K562 (cell line): ENCODE data around the gene ARHGAP4. TPM values are rescaled to one million over a fixed set of nuclear protein-coding genes. Genes with fewer than 3 reads are reported as not detected.
A peak's percentile ranks its signal among the peaks of the same experiment; 100 is the strongest.

Source experiments
- CREM ChIP-seq: IDR thresholded peaks from 2 replicates; pipeline ENCODE4 v1.6.1; 2014; ENCODE audit warnings: antibody characterized with exemption, low read depth
- GABPB1 ChIP-seq: sonication (generic); formaldehyde crosslinking; IDR thresholded peaks from 2 replicates; pipeline ENCODE4 v1.8.0; 2022; ENCODE audit warnings: mild to moderate bottlenecking, missing genetic modification reagents
- GATAD2A ChIP-seq: fragments of 450-650 bp; IDR thresholded peaks from 2 replicates; pipeline ENCODE4 v1.6.1; 2017
- LEF1 ChIP-seq: fragments of 450-650 bp; IDR thresholded peaks from 2 replicates; pipeline ENCODE4 v1.6.1; 2016; ENCODE audit warnings: mild to moderate bottlenecking
- RAD51 ChIP-seq: fragments of 450-650 bp; IDR thresholded peaks from 2 replicates; pipeline ENCODE4 v1.7.1; 2016; ENCODE audit warnings: low read depth, mild to moderate bottlenecking, borderline replicate concordance
- RBM22 ChIP-seq: fragments of 200-400 bp; formaldehyde crosslinking; IDR thresholded peaks from 2 replicates; pipeline ENCODE4 v1.6.1; 2018; ENCODE audit warnings: low read length, low read depth; ENCODE audit not compliant: poor library complexity, severe bottlenecking
- SNIP1 ChIP-seq: fragments of 450-650 bp; IDR thresholded peaks from 2 replicates; pipeline ENCODE4 v1.7.1; 2017; ENCODE audit warnings: low read depth, mild to moderate bottlenecking
- SNRNP70 ChIP-seq: fragments of 200-400 bp; formaldehyde crosslinking; optimal IDR thresholded peaks from 2 replicates; pipeline ENCODE3; 2017; ENCODE audit warnings: low read depth, low read length
- TEAD4 ChIP-seq, 2 experiments: sonication (generic) in 1 of 2; formaldehyde crosslinking in 1 of 2; IDR thresholded peaks; 2 replicates each; pipeline versions ENCODE4 v1.6.1 to v1.8.0; 2012 to 2022; ENCODE audit warnings: borderline replicate concordance in 1 of 2, inconsistent platforms in 1 of 2, low read length in 1 of 2, mild to moderate bottlenecking in 1 of 2, missing genetic modification reagents in 1 of 2
- ZNF695 ChIP-seq: fragments of 450-650 bp; formaldehyde crosslinking; IDR thresholded peaks from 2 replicates; pipeline ENCODE4 v1.4.0; 2020; ENCODE audit warnings: mild to moderate bottlenecking, moderate library complexity
- ZNF717 ChIP-seq: fragments of 250-450 bp; sonication (Bioruptor Pico); IDR thresholded peaks from 2 replicates; pipeline ENCODE4 v1.5.0; 2021
- polyA plus RNA-seq, 8 experiments: library from polyadenylated mRNA; depleted of rRNA in 4 of 8; stranded (reverse) in 5 of 8; unstranded in 3 of 8; fragments of >200 nt; fragmentation: Nextera tagmentation in 2 of 8; fragmentation: Illumina TruSeq in 1 of 8; extraction: Ambion mirVana in 2 of 8; extraction: Trizol in 1 of 8; gene quantifications; 2 replicates each; pipeline versions ENCODE4 v1.2.1 to v1.2.3, GENCODE V29; 2011 to 2014; ENCODE audit warnings: inconsistent platforms in 1 of 8, missing spikeins in 1 of 8
- total RNA-seq, 7 experiments: library from RNA; depleted of rRNA in 6 of 7; stranded (reverse); fragments of >200 nt in 6 of 7; fragmentation: Illumina TruSeq in 2 of 7; extraction: Trizol in 2 of 7; gene quantifications; 2 replicates each; pipeline versions ENCODE4 v1.2.1 to v1.2.3, GENCODE V29; 2011 to 2021; ENCODE audit warnings: low replicate concordance in 1 of 7
- TF ChIP-seq, protein P1 (sequence below): IDR thresholded peaks from 2 replicates; pipeline ENCODE4 v1.6.1; 2016; ENCODE audit warnings: missing genetic modification characterization, missing compliant biosample characterization
- TF ChIP-seq, protein P2 (sequence below): sonication (generic); formaldehyde crosslinking; IDR thresholded peaks from 2 replicates; pipeline ENCODE4 v1.8.1; 2022; ENCODE audit warnings: missing genetic modification reagents
- TF ChIP-seq, protein P3 (sequence below), 2 experiments: fragments of 200-800 bp in 1 of 2; sonication (Bioruptor generic) in 1 of 2; sonication (generic) in 1 of 2; formaldehyde crosslinking in 1 of 2; IDR thresholded peaks in 1 of 2; conservative IDR thresholded peaks in 1 of 2; 2 replicates each; pipeline versions ENCODE4 v1.5.0 to v1.6.1; 2016 to 2020; ENCODE audit warnings: missing compliant biosample characterization in 1 of 2, missing genetic modification characterization in 1 of 2, missing genetic modification reagents in 1 of 2
- TF ChIP-seq, protein P4 (sequence below): fragments of 450-650 bp; IDR thresholded peaks from 2 replicates; pipeline ENCODE4 v1.6.1; 2017; ENCODE audit warnings: antibody characterized with exemption
- TF ChIP-seq, protein P5 (sequence below): sonication (generic); formaldehyde crosslinking; IDR thresholded peaks from 2 replicates; pipeline ENCODE4 v1.8.1; 2023; ENCODE audit warnings: missing genetic modification reagents, mild to moderate bottlenecking, borderline replicate concordance

Gene ARHGAP4
- total and polyA plus RNA-seq, 9 of the 15 experiments (the other 6 are each of a cell fraction or from before 2014, with no cell fraction given), result 0.30 to 81.8 (median 13.5) TPM

DNA sequence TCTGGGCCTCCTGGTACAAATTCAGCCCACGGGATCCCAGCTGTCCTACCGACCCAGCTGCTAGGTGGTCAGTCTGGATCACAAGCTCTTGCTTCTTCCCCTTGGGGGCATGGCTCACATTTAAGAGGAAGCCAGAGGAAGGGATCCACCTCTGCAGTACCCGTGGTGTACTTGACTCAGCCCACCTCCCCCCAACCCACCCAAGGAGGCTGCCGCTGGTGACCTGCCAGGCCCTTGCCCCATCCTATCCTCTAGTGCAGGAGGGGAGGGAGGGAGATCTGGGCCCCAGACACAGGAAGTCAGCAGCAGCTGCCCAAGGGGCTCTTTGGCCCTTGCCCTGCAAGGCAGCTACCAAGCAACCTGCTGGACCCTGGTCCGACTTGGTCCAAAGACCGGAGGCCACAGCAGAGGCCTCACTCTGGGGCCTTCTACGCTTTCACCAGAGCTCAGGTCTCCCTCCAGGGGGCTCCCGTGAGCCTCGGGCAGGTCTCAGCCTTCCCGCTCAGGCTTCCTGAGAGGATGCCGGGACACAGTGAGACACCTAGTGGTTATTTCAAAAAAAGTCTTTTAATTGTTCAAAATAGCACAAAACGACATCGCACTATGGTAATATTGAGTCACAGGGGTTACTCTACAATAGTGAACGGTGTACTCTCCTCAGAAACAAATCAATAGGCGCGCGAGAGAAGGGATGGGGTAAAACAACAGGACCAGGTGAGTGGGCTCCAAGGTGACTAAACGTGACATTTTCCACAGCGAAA lies 21.1 kb upstream of the ARHGAP4 start (continued):
- TF ChIP-seq RBM22 (no peak), GABPB1 (no peak), ZNF717 (CRISPR knock-in tag) (no peak), RAD51 (no peak), SNIP1 (no peak), TEAD4 (IDR thresholded peaks at IDR 0.05; ENCODE audit: low read length) (peak; percentile 43; the same call in 1 of the 2 replicates), TEAD4 (CRISPR knock-in tag; IDR thresholded peaks at IDR 0.05; ENCODE audit: borderline replicate concordance) (no peak), LEF1 (no peak), CREM (no peak), ZNF695 (CRISPR knock-in tag) (no peak), SNRNP70 (no peak), GATAD2A (no peak)
- TF ChIP-seq, protein P1, sequence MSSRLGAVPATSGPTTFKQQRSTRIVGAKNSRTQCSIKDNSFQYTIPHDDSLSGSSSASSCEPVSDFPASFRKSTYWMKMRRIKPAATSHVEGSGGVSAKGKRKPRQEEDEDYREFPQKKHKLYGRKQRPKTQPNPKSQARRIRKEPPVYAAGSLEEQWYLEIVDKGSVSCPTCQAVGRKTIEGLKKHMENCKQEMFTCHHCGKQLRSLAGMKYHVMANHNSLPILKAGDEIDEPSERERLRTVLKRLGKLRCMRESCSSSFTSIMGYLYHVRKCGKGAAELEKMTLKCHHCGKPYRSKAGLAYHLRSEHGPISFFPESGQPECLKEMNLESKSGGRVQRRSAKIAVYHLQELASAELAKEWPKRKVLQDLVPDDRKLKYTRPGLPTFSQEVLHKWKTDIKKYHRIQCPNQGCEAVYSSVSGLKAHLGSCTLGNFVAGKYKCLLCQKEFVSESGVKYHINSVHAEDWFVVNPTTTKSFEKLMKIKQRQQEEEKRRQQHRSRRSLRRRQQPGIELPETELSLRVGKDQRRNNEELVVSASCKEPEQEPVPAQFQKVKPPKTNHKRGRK, result no peak
- TF ChIP-seq, protein P2, sequence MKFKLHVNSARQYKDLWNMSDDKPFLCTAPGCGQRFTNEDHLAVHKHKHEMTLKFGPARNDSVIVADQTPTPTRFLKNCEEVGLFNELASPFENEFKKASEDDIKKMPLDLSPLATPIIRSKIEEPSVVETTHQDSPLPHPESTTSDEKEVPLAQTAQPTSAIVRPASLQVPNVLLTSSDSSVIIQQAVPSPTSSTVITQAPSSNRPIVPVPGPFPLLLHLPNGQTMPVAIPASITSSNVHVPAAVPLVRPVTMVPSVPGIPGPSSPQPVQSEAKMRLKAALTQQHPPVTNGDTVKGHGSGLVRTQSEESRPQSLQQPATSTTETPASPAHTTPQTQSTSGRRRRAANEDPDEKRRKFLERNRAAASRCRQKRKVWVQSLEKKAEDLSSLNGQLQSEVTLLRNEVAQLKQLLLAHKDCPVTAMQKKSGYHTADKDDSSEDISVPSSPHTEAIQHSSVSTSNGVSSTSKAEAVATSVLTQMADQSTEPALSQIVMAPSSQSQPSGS, result no peak
- TF ChIP-seq, protein P3, sequence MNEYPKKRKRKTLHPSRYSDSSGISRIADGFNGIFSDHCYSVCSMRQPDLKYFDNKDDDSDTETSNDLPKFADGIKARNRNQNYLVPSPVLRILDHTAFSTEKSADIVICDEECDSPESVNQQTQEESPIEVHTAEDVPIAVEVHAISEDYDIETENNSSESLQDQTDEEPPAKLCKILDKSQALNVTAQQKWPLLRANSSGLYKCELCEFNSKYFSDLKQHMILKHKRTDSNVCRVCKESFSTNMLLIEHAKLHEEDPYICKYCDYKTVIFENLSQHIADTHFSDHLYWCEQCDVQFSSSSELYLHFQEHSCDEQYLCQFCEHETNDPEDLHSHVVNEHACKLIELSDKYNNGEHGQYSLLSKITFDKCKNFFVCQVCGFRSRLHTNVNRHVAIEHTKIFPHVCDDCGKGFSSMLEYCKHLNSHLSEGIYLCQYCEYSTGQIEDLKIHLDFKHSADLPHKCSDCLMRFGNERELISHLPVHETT (CRISPR knock-in tag; conservative IDR thresholded peaks at IDR 0.05 in 1 of 2, IDR thresholded peaks at IDR 0.05 in 1 of 2), result no peak
- TF ChIP-seq, protein P4, sequence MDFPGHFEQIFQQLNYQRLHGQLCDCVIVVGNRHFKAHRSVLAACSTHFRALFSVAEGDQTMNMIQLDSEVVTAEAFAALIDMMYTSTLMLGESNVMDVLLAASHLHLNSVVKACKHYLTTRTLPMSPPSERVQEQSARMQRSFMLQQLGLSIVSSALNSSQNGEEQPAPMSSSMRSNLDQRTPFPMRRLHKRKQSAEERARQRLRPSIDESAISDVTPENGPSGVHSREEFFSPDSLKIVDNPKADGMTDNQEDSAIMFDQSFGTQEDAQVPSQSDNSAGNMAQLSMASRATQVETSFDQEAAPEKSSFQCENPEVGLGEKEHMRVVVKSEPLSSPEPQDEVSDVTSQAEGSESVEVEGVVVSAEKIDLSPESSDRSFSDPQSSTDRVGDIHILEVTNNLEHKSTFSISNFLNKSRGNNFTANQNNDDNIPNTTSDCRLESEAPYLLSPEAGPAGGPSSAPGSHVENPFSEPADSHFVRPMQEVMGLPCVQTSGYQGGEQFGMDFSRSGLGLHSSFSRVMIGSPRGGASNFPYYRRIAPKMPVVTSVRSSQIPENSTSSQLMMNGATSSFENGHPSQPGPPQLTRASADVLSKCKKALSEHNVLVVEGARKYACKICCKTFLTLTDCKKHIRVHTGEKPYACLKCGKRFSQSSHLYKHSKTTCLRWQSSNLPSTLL, result no peak
- TF ChIP-seq, protein P5, sequence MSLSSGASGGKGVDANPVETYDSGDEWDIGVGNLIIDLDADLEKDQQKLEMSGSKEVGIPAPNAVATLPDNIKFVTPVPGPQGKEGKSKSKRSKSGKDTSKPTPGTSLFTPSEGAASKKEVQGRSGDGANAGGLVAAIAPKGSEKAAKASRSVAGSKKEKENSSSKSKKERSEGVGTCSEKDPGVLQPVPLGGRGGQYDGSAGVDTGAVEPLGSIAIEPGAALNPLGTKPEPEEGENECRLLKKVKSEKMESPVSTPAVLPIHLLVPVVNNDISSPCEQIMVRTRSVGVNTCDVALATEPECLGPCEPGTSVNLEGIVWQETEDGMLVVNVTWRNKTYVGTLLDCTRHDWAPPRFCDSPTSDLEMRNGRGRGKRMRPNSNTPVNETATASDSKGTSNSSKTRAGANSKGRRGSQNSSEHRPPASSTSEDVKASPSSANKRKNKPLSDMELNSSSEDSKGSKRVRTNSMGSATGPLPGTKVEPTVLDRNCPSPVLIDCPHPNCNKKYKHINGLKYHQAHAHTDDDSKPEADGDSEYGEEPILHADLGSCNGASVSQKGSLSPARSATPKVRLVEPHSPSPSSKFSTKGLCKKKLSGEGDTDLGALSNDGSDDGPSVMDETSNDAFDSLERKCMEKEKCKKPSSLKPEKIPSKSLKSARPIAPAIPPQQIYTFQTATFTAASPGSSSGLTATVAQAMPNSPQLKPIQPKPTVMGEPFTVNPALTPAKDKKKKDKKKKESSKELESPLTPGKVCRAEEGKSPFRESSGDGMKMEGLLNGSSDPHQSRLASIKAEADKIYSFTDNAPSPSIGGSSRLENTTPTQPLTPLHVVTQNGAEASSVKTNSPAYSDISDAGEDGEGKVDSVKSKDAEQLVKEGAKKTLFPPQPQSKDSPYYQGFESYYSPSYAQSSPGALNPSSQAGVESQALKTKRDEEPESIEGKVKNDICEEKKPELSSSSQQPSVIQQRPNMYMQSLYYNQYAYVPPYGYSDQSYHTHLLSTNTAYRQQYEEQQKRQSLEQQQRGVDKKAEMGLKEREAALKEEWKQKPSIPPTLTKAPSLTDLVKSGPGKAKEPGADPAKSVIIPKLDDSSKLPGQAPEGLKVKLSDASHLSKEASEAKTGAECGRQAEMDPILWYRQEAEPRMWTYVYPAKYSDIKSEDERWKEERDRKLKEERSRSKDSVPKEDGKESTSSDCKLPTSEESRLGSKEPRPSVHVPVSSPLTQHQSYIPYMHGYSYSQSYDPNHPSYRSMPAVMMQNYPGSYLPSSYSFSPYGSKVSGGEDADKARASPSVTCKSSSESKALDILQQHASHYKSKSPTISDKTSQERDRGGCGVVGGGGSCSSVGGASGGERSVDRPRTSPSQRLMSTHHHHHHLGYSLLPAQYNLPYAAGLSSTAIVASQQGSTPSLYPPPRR (CRISPR knock-in tag), result no peak
